Heart right ventricle (tissue), 16 donors: ENCODE data around the gene METTL21C. TPM values are rescaled to one million over a fixed set of nuclear protein-coding genes. Genes with fewer than 3 reads are reported as not detected.

ENCODE experiments used
- ATAC-seq, 8 donors: fragments of 200-7000 bp; cut with Tn5 transposase; one replicate each; pipeline ENCODE4 v1.9.1; 2020; ENCODE audit warnings: mild to moderate bottlenecking in 8 of 8, moderate library complexity in 8 of 8, moderate number of reproducible peaks in 1 of 8
- DNase-seq, 2 donors: peaks; one replicate each; pipeline ENCODE4 v3.0.0-alpha.2; 2020
- H3K27ac ChIP-seq, 10 donors: fragments of 200-600 bp; sonication (generic) in 2 of 10; one replicate each; pipeline versions ENCODE4 v1.5.0 to v1.8.0; 2020 to 2022; ENCODE audit warnings: mild to moderate bottlenecking in 3 of 10
- H3K27me3 ChIP-seq, 7 donors: fragments of 200-600 bp; one replicate each; pipeline ENCODE4 v1.8.0; 2021 to 2022; ENCODE audit warnings: mild to moderate bottlenecking in 2 of 7
- H3K36me3 ChIP-seq, 9 donors: fragments of 200-600 bp; sonication (generic) in 1 of 9; one replicate each; pipeline versions ENCODE4 v1.5.0 to v1.8.0; 2020 to 2022; ENCODE audit warnings: mild to moderate bottlenecking in 2 of 9
- H3K4me1 ChIP-seq, 9 donors: fragments of 200-600 bp; sonication (generic) in 1 of 9; one replicate each; pipeline versions ENCODE4 v1.5.0 to v1.8.0; 2020 to 2022; ENCODE audit warnings: mild to moderate bottlenecking in 4 of 9
- H3K4me3 ChIP-seq, 10 donors: fragments of 200-600 bp; sonication (generic) in 2 of 10; one replicate each; pipeline versions ENCODE4 v1.5.0 to v1.8.0; 2020 to 2022; ENCODE audit warnings: mild to moderate bottlenecking in 7 of 10, moderate library complexity in 2 of 10
- H3K9me3 ChIP-seq, 11 donors: fragments of 200-600 bp in 10 of 11; sonication (generic) in 2 of 11; one replicate each; pipeline versions ENCODE4 v1.5.0 to v1.8.0; 2013 to 2022; ENCODE audit warnings: mild to moderate bottlenecking in 2 of 11, control low read depth in 1 of 11, moderate library complexity in 1 of 11
- WGBS, 2 donors: extraction: QIAGEN DNeasy Blood & Tissue Kit; methylation state at CpG; one replicate each; pipeline ENCODE4 v1.1.7; 2013; ENCODE audit warnings: inconsistent platforms in 1 of 2; 5-methylcytosine and 5-hydroxymethylcytosine counted together
- intact Hi-C, 10 donors: fragments of 100-400 bp; cut with DNase I; formaldehyde crosslinking; loops; one replicate each; pipeline versions ENCODE4 v1.11.1 to v1.14.2; 2022
- polyA plus RNA-seq, 2 donors: library from polyadenylated mRNA; stranded (reverse); fragments of 200-250 nt; gene quantifications; one replicate each; pipeline ENCODE4 v1.2.3, GENCODE V29; 2013
- total RNA-seq, 10 donors: library from RNA; stranded (reverse); fragmentation: NEBNext Ultra II Directional in 3 of 10; extraction: Animal tissue kit (Norgen Biotek cat#: 25700) in 3 of 10; gene quantifications; one replicate each; pipeline versions ENCODE4 v1.2.1 to v1.2.4, GENCODE V29; 2021 to 2023
- TF ChIP-seq, protein P1 (sequence below), 9 donors: fragments of 200-600 bp; sonication (generic) in 2 of 9; IDR thresholded peaks; one replicate each; pipeline versions ENCODE4 v1.5.0 to v1.8.0; 2021 to 2022; ENCODE audit warnings: antibody characterized with exemption in 9 of 9, mild to moderate bottlenecking in 5 of 9, moderate library complexity in 1 of 9
- donor health status: Arrhythmogenic right ventricular cardiomyopathy.
- donor health status: ischemic (EF 13 %, LVEDD 7.1; RV severe dilation, severe dysfunction).
- donor health status: healthy with polysubstance abuse.
- donor health status: DM: no; HTN: yes; CAD: no.
- donor health status: DM: no; HTN: no; CAD: no.
- donor health status: ischemic (EF 25% LVEDD 6.9; RV normal size, moderate dysfunction).
- donor health status: ischemic (EF 25% LVEDD 5.7; RV mildly dilated, moderate dysfunction).
- donor health status: healthy.
- donor health status: DM: yes; HTN: yes; CAD: no.
- donor health status: Ischemic cardiomyopathy.
- donor health status: ischemic (EF 35%, LVEDD 5.7; RV mildly dilated, moderate dysfunction).
- donor health status: nonischemic (EF 11% LVEDD 7.7; RV severe dilation, severe dysfunction).
- donor health status: DM: yes; HTN: yes; CAD: no.
- donor health status: PGD.
- donor health status: ischemic (EF 29% LVEDD 5.4; RV normal size, mild dysfunction).
- donor health status: nonischemic (EF 23%, LVEDD 6.1; RV moderate dilation, normal function).

Gene METTL21C
- total and polyA plus RNA-seq, 12 donors, result not detected

- WGBS, 2 donors, result 72 to 79% methylated on average over 2 of the region's 2 CpGs
- intact Hi-C loops, result no loop called here
- Histone ChIP-seq H3K4me3 (no peak overlapping the region), H3K4me1 (no peaks in the 10 kb centered on the region), H3K9me3 (peaks cover 0 to 8% (median 0%) of the 10 kb centered on the region in 11 donors), H3K27me3 (peaks cover 0 to 25% (median 3%) of the 10 kb centered on the region in 7 donors), H3K27ac (no peak overlapping the region), H3K36me3 (no peaks in the 10 kb centered on the region)
- ATAC-seq (no peak), DNase-seq (no peak)
- TF ChIP-seq, protein P1, sequence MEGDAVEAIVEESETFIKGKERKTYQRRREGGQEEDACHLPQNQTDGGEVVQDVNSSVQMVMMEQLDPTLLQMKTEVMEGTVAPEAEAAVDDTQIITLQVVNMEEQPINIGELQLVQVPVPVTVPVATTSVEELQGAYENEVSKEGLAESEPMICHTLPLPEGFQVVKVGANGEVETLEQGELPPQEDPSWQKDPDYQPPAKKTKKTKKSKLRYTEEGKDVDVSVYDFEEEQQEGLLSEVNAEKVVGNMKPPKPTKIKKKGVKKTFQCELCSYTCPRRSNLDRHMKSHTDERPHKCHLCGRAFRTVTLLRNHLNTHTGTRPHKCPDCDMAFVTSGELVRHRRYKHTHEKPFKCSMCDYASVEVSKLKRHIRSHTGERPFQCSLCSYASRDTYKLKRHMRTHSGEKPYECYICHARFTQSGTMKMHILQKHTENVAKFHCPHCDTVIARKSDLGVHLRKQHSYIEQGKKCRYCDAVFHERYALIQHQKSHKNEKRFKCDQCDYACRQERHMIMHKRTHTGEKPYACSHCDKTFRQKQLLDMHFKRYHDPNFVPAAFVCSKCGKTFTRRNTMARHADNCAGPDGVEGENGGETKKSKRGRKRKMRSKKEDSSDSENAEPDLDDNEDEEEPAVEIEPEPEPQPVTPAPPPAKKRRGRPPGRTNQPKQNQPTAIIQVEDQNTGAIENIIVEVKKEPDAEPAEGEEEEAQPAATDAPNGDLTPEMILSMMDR (IDR thresholded peaks at IDR 0.05), result no peak
These were observed 1.1 kb downstream of the METTL21C start for GRCh38 chr13:102693776-102694175.

- TF ChIP-seq, protein P1 (IDR thresholded peaks at IDR 0.05), result no peak
- WGBS, 2 donors, result 86 to 97% methylated on average over 4 of the region's 4 CpGs
- intact Hi-C loops, result no loop called here
These were observed 1.6 kb downstream of the METTL21C start for GRCh38 chr13:102693250-102693649.

DNA sequence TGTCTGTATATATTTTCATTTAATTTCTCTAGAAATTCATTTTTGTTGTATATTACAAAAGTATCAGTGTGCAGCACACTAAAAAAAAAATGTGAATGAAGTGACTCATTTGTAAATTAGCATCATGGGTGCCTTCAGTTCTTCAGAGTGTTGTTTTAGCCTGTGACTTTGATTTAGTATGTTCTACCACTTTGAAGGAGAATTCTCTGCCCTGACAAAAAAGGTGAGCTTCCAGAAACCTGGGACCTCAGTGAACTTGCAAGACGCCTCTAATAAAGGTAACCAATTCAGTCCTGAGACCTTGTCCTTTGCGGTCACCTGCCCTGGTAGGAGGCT is 2.4 kb downstream of the METTL21C start:
- intact Hi-C loops, result no loop called here
- H3K36me3 ChIP-seq, result no peaks in the 10 kb centered on the region
- peaks cover 0 to 25% (median 3%) of the 10 kb centered on the region in 7 donors for H3K27me3 ChIP-seq
- 89 to 98% methylated on average over 2 of the region's 2 CpGs for whole genome bisulfite sequencing, 2 donors
- no peaks in the 10 kb centered on the region for H3K4me1 ChIP-seq
- no peak for DNase-seq
- no peak overlapping the region for H3K27ac ChIP-seq
- H3K4me3 ChIP-seq, result no peak overlapping the region
- no peaks in the 10 kb centered on the region for H3K9me3 ChIP-seq
- no peak for ATAC-seq
- TF ChIP-seq, protein P1 (IDR thresholded peaks at IDR 0.05), result no peak

More at GRCh38 chr13:102693250-102693649, 1.6 kb downstream of the METTL21C start:
- H3K27ac ChIP-seq, result no peak overlapping the region
- peaks cover 0 to 3% (median 0%) of the 10 kb centered on the region in 11 donors for H3K9me3 ChIP-seq
- H3K4me1 ChIP-seq, result no peaks in the 10 kb centered on the region
- no peak for ATAC-seq
- DNase-seq, result no peak
- no peaks in the 10 kb centered on the region for H3K36me3 ChIP-seq
- H3K27me3 ChIP-seq, result peaks cover 0 to 25% (median 3%) of the 10 kb centered on the region in 7 donors
- H3K4me3 ChIP-seq, result no peak overlapping the region

GRCh38 chr13:102690883-102691282 is 4.0 kb downstream of the METTL21C start:
- H3K27me3 ChIP-seq, result peaks cover 0 to 25% (median 3%) of the 10 kb centered on the region in 7 donors
- DNase-seq (no peak), ATAC-seq (no peak)
- no peaks in the 10 kb centered on the region for H3K9me3 ChIP-seq
- no peaks in the 10 kb centered on the region for H3K36me3 ChIP-seq
- no peak overlapping the region for H3K27ac ChIP-seq
- H3K4me3 ChIP-seq, result no peak overlapping the region
- H3K4me1 ChIP-seq, result no peaks in the 10 kb centered on the region
- intact Hi-C loops, result no loop called here
- WGBS, 2 donors, result 88 to 93% methylated on average over 4 of the region's 4 CpGs
- TF ChIP-seq, protein P1 (IDR thresholded peaks at IDR 0.05), result no peak
